Diencephalon (tissue), 1 donor: ENCODE results near the gene LYPD3. TPM values are rescaled to one million over a fixed set of nuclear protein-coding genes. Genes with fewer than 3 reads are reported as not detected.

ENCODE experiments used
- total RNA-seq: library from RNA; depleted of rRNA; stranded (reverse); fragments of >200 nt; gene quantifications from one replicate; pipeline ENCODE4 v1.2.3, GENCODE V29; 2014

Gene LYPD3
- total RNA-seq = 0.46 TPM

GRCh38 chr19:43465468-43466120 lies at the start of gene LYPD3:
Gene LYPD3 (minus strand): TSS chr19:43465608. CDS start chr19:43465571, 37 bp downstream.

DNA sequence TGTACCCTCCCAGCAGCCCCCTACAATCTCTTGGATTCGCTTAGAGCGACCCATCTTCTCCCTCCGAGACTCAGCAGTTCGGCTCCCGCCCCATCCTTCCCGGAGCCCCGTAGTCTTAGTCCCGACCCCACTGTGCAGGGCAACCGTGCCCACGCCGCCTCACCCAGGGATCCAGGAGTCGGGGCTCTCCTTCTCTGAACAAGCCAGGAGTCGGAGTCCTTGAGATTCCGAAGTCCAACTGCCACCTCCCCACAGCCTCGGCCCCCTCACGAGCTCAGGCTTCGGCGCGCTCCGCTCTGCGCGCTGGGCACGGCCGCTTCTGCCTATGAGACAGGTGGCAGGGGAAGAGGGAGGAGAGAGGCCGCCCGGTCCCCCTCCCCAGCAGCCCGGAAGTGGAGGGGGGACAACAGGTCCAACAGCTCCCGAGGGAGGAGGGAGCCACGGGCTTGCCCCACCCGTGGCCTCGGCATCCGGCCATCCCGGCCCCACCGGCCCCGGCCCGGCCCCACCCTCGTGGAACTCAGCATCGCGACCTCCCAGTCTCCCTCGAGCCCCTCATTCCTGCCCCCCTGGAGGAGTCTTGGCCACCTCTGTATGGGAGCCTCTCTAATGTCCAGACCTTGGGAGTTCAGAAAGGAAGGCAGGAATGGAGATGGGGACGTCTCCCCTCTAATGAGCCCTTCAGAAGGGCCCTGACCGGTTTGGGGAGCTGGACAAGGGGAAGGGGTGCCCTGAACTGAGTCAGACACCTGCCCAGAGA lies 39.2 kb upstream of the LYPD3 start, which contains the start of gene PHLDB3:
Gene PHLDB3, minus strand, starts transcription at position 321 of the 760 bp plus-strand sequence. CDS start 628 bp downstream, outside the sequence.

GRCh38 chr19:43414554-43414953 lies 50.9 kb downstream of the LYPD3 start, which contains the start of gene TEX101:
Gene TEX101 (plus strand): TSS chr19:43414890. CDS start chr19:43415920, 1,030 bp downstream.

Other genes with a start within 250 kb of the LYPD3 start
- gene PSG9, start 196.1 kb downstream of the LYPD3 start, total RNA-seq = not detected
- 1.8 TPM for gene CD177, start 111.9 kb downstream of the LYPD3 start, total RNA-seq
- not detected for gene TEX101, start 50.7 kb downstream of the LYPD3 start, total RNA-seq
- gene PHLDB3, start 39.1 kb upstream of the LYPD3 start, total RNA-seq = 3.7 TPM
- gene ETHE1, start 61.6 kb upstream of the LYPD3 start, total RNA-seq = 18.2 TPM
- 1.8 TPM for gene ZNF575, start 67.6 kb upstream of the LYPD3 start, total RNA-seq
- gene XRCC1, start 109.9 kb upstream of the LYPD3 start, total RNA-seq = 16.4 TPM
- gene PINLYP, start 110.2 kb upstream of the LYPD3 start, total RNA-seq = 8.1 TPM
- 134 TPM for gene IRGQ, start 130.5 kb upstream of the LYPD3 start, total RNA-seq
- gene ZNF576, start 131.0 kb upstream of the LYPD3 start, total RNA-seq = 11.1 TPM
- not detected for gene SRRM5, start 146.5 kb upstream of the LYPD3 start, total RNA-seq
- 107 TPM for gene ZNF428, start 154.0 kb upstream of the LYPD3 start, total RNA-seq
- 93.2 TPM for gene CADM4, start 174.2 kb upstream of the LYPD3 start, total RNA-seq
- 3.7 TPM for gene PLAUR, start 204.6 kb upstream of the LYPD3 start, total RNA-seq